Esophagus (tissue), 2 donors: Measurements from ENCODE around the gene HNRNPH1. TPM values are rescaled to one million over a fixed set of nuclear protein-coding genes. Genes with fewer than 3 reads are reported as not detected.
"Not testable (repeated sequence)": the region's sequence is repeated elsewhere in the genome, so short reads cannot be mapped to it uniquely, and the experiment has no call there.

ENCODE experiments used
- H3K27ac ChIP-seq, 2 donors: one replicate each; pipeline ENCODE4 v1.5.1; 2013; ENCODE audit warnings: low read depth in 2 of 2, mild to moderate bottlenecking in 2 of 2, inconsistent platforms in 1 of 2, low read length in 1 of 2, moderate library complexity in 1 of 2
- H3K27me3 ChIP-seq, 2 donors: one replicate each; pipeline ENCODE4 v1.6.1; 2013; ENCODE audit warnings: low read length in 2 of 2, control low read depth in 1 of 2, mild to moderate bottlenecking in 1 of 2; ENCODE audit not compliant: insufficient read depth in 2 of 2, control insufficient read depth in 1 of 2
- H3K36me3 ChIP-seq, 2 donors: one replicate each; pipeline ENCODE4 v1.6.1; 2013; ENCODE audit warnings: low read length in 1 of 2; ENCODE audit not compliant: control insufficient read depth in 2 of 2, insufficient read depth in 2 of 2
- H3K4me1 ChIP-seq, 2 donors: one replicate each; pipeline ENCODE4 v1.6.1; 2013; ENCODE audit warnings: low read length in 1 of 2; ENCODE audit not compliant: control insufficient read depth in 2 of 2, insufficient read depth in 2 of 2
- H3K4me3 ChIP-seq, 2 donors: one replicate each; pipeline ENCODE4 v1.5.1; 2013; ENCODE audit warnings: low read length in 2 of 2, mild to moderate bottlenecking in 2 of 2, low read depth in 1 of 2, moderate library complexity in 1 of 2
- H3K9me3 ChIP-seq, 2 donors: one replicate each; pipeline ENCODE4 v1.6.1; 2013; ENCODE audit warnings: mild to moderate bottlenecking in 2 of 2, low read depth in 1 of 2, low read length in 1 of 2, moderate library complexity in 1 of 2; ENCODE audit not compliant: control insufficient read depth in 2 of 2, insufficient read depth in 1 of 2
- WGBS, 2 donors: extraction: QIAGEN DNeasy Blood & Tissue Kit; methylation state at CpG; one replicate each; pipeline ENCODE4 v1.1.7; 2013; 5-methylcytosine and 5-hydroxymethylcytosine counted together
- polyA plus RNA-seq, 2 donors: library from polyadenylated mRNA; stranded (reverse); fragments of 200-250 nt; gene quantifications; one replicate each; pipeline ENCODE4 v1.2.3, GENCODE V29; 2013
- donor health status: healthy with polysubstance abuse.
- donor health status: Bipolar disorder and iron deficiency.

The HNRNPH1 gene, protein sequence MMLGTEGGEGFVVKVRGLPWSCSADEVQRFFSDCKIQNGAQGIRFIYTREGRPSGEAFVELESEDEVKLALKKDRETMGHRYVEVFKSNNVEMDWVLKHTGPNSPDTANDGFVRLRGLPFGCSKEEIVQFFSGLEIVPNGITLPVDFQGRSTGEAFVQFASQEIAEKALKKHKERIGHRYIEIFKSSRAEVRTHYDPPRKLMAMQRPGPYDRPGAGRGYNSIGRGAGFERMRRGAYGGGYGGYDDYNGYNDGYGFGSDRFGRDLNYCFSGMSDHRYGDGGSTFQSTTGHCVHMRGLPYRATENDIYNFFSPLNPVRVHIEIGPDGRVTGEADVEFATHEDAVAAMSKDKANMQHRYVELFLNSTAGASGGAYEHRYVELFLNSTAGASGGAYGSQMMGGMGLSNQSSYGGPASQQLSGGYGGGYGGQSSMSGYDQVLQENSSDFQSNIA
- 100 to 1,000 TPM; 156 to 247 TPM for polyA plus RNA-seq

DNA sequence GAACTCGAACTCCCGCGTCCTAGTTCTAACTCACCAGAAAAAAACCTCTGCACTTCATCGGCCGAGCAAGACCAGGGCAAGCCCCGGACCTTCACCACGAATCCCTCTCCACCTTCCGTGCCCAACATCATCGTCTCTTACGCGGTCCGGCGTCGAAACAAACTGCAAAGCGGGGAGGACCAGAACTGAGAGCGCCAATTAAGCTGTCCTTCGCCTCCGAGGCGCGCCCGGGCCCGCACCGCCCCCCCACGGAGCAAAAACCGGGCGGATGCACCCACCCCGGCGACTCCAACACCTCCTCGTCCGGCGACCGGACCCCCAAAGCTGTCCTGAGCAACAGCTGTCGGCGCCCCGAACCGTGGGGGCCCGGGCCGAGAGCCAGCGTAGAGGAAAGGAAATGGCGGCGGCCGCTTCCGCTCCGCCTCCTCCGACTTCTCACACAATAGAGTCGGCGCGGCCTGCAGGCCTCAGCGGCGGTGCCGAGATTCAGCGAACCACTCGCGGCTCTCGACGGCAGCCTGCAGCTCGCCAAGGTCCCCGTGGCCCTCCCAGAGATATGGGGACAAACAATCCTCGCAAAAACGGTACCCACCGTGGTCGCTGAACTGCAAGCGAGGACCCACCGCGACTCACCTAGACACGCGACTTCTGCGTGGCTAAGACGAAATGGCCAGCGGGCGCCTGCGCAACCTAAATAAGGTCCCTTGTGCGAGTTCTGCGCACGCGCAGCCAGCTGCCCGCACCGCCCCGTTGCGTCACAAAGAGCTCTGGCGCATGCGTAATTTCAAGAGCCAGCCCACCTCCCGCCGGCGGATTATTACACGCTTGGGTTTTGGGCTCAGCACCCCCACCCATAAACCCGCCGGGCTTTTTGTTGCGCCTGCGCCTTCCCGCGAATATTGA, at the start of gene HNRNPH1:
Gene HNRNPH1, minus strand, starts transcription at position 669 of the 903 bp plus-strand sequence. Its CDS starts 538 bp downstream, at position 131.
- Histone ChIP-seq H3K27me3 (no peaks in the 10 kb centered on the region), H3K4me1 (peaks cover 0 to 2% of the 10 kb centered on the region in 2 donors), H3K4me3 (peak within 1 kb of the TSS; percentile 90 to 99), H3K9me3 (no peaks in the 10 kb centered on the region), H3K27ac (peak within 1 kb of the TSS; percentile 100), H3K36me3 (peaks cover 0 to 6% of the 10 kb centered on the region in 2 donors)
- 0 to 1% methylated on average over 91 to 92 of the region's 92 CpGs for WGBS, 2 donors

DNA sequence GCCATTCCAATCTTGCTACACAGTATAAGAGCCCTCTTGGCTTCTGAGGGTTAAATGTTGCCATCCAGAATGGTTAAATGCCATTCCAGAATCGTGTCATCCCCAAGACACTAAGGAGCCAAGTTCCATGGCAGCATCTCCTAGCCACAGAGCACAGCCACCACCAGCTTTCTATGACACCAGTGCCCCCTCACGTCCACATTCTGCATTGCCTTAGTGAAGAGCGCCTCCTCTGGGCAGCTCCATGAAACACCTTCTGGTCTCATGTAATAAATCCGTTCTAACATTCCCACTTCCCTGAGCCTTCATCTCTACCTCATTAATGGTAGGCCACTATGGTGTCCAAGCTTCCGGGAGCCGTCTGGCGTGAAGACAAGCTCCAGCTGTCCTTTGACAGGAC, 44.9 kb upstream of the HNRNPH1 start:
- 47 to 53% methylated on average over 7 of the region's 7 CpGs for WGBS, 2 donors
- no peaks in the 10 kb centered on the region for H3K9me3 ChIP-seq
- H3K27me3 ChIP-seq, result no peaks in the 10 kb centered on the region
- no peaks in the 10 kb centered on the region for H3K4me1 ChIP-seq
- H3K27ac ChIP-seq, result no peak overlapping the region
- H3K36me3 ChIP-seq, result peaks cover 0 to 2% of the 10 kb centered on the region in 2 donors
- no peak overlapping the region for H3K4me3 ChIP-seq

DNA sequence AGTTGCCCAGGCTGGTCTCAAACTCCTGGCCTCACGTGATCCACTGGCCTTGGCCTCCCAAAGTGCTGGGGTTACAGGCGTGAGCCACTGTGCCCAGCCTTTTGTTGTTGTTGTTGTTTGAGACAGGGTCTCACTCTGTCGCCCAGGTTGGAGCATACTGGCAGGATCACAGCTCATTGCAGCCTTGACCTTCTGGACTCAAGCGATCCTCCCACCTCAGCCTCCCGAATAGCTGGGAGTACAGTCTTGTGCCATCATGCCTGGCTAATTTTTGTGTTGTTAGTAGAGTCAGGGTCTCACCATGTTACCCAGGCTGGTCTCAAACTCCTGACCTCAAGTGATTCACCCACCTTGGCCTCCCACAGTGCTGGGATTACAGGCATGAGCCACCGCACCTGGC, 38.2 kb upstream of the HNRNPH1 start:
- not testable (repeated sequence) for H3K27ac ChIP-seq, H3K27me3 ChIP-seq, H3K9me3 ChIP-seq, H3K4me1 ChIP-seq, H3K36me3 ChIP-seq, H3K4me3 ChIP-seq
- 94 to 97% methylated on average over 6 of the region's 6 CpGs for WGBS, 2 donors

DNA sequence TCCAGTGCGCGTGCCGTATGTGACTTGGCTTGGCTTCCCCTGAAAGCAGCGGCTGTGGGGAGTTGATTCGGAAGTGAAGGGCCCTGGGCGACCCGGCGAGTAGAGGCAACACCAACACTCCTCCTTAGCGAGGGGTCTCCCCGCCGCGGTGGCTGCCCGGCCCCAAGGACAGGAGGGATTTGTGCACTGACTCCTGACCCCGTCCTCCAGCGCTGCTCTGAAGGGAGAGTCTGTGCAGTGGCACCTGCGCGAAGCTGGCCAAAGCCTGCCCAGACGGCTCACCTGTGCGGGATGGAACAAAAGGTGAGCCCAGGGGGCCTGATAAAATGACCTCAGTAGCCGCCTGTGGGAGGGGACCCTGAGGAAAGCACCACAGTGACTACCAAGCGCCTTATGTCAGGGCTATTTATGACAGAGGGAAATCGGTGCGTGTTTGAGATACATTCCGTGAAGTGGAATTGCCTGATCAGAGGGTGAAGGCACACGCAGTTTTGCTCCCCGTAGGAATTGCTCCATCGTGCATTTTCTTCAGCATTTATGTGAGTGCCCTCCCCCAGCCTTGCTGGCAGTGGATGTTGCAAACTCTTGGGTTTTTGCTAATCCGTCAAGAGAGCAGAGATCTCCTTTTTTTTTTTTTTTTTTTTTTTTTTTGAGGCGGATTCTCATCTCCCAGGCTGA, 34.8 kb upstream of the HNRNPH1 start:
- not testable (repeated sequence) for H3K9me3 ChIP-seq, H3K27me3 ChIP-seq, H3K27ac ChIP-seq, H3K36me3 ChIP-seq, H3K4me1 ChIP-seq
- 5 to 6% methylated on average over 9 to 10 of the region's 29 CpGs for WGBS, 2 donors
- H3K4me3 ChIP-seq, result peak overlapping the region; percentile 32 to 48

DNA sequence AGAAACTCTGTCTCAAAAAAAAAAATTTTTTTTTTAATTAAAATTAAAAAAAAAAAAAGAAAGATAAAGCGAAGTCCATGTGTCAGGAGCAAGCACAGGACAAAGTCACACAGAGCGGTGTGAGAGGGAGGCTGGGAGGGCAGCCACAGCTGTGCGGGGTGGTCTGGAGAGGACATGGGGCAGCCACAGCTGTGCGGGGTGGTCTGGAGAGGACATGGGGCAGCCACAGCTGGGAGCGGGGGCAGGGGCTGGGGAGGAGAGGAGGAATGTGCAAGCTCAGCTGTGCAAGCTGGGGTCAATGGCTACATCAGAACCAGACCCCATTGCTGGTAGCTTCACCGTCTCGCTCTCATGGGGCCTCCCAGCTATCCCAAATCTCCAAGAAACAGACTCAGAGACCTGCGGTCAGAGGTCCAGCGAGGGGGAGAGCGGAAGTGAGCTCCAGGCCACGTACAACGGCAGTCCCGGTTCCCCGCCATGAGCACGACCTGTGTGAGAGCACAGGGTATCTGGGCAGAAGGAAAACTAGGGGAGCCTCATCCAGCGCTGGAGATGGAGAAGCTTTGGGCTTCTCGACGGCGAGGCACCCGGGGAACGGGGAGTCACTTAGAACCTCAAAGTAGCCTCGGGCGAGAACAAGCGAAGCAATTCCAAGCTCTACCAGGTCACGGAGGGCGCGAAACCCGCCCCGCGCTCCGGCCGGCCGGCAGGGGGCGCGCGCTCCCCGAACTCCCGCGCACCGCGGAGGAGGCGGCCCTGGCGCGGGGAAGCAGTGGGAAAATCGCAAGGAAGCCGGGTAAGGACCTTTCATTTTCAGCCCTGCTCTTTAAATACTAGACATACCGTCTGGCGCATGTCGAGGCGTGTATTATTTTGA, 34.1 kb upstream of the HNRNPH1 start:
- H3K27me3 ChIP-seq, H3K4me1 ChIP-seq, H3K9me3 ChIP-seq, H3K27ac ChIP-seq, H3K4me3 ChIP-seq, H3K36me3 ChIP-seq: not testable (repeated sequence)
- 18 to 100% methylated on average over 1 to 12 of the region's 50 CpGs for WGBS, 2 donors

DNA sequence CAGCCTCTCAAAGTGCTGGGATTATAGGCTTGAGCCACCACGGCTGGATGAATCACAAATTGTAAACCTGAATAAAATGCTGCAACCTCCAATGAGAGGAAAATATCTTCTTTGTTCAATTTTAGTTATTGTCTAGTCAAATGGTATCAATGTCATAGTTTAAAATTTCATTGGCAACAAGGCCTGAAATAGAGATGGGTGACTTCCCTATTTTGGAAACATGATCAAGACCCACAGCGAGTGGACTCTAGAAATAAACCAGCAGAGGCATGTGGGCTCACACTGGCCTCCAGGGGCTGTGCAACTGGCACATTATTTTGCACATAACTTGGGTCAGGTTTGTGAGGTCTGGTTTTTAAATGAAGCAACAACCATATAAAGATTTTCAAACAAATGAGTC, 29.7 kb upstream of the HNRNPH1 start:
- H3K27me3 ChIP-seq, H3K4me3 ChIP-seq, H3K9me3 ChIP-seq, H3K27ac ChIP-seq, H3K36me3 ChIP-seq, H3K4me1 ChIP-seq: not testable (repeated sequence)
- WGBS, 2 donors, result 65% methylated on average over 2 of the region's 2 CpGs

DNA sequence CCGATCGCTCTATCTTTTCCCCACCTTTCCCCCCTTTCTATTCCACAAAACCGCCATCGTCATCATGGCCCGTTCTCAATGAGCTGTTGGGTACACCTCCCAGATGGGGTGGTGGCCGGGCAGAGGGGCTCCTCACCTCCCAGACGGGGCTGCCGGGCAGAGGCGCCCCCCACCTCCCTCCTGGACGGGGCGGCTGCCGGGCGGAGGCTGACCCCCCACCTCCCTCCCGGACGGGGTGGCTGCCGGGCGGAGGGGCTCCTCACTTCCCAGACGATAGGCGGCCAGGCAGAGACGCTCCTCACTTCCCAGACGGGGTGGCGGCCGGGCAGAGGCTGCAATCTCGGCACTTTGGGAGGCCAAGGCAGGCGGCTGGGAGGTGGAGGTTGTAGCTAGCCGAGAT, 26.8 kb upstream of the HNRNPH1 start:
- not testable (repeated sequence) for H3K36me3 ChIP-seq, H3K27me3 ChIP-seq, H3K4me1 ChIP-seq, H3K9me3 ChIP-seq, H3K27ac ChIP-seq, H3K4me3 ChIP-seq
- 95 to 96% methylated on average over 5 to 26 of the region's 26 CpGs for WGBS, 2 donors

DNA sequence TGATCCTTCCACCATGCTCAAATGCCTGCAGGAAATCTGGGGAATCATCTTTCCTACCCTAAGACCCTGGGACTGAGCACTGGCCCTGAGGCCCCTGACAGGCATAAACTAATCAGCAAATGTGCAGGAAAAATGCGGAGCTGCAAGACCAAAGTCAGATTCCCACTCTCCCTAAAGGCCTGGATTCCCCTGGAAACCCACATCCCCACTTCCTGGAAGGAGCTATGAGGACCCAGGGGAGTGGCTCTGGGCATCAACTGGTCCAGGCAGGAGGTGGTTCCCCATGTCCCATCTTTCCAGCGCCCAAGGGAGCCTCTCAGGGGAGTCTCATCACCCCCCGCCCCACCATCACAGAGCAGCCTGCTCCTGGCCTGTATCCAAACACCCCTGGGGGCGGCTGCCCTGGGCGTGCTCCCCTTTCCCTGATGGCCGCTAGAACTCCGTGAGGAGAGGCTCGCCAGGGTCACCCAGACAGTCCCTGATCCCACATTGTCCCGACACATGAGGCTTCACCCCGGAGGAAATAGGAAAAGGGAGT, 25.8 kb upstream of the HNRNPH1 start:
- not testable (repeated sequence) for H3K36me3 ChIP-seq, H3K9me3 ChIP-seq, H3K27me3 ChIP-seq, H3K27ac ChIP-seq, H3K4me3 ChIP-seq, H3K4me1 ChIP-seq
- WGBS, 2 donors, result 70% methylated on average over 6 to 10 of the region's 10 CpGs
